Measurements from ENCODE around the gene CYP19A1. TPM values are rescaled to one million over a fixed set of nuclear protein-coding genes. Genes with fewer than 3 reads are reported as not detected.

Gene CYP19A1
- polyA plus RNA-seq, 1 donor: not detected

GRCh38 chr15:51359981-51360380 lies 21.6 kb upstream of the CYP19A1 start:
- no peak for DNase-seq

GRCh38 chr15:51356983-51357382 lies 18.6 kb upstream of the CYP19A1 start:
- DNase-seq: no peak

GRCh38 chr15:51356147-51356546 lies 17.8 kb upstream of the CYP19A1 start:
- DNase-seq: no peak

- no peak for DNase-seq
Observed at GRCh38 chr15:51355096-51355495, 16.7 kb upstream of the CYP19A1 start.

GRCh38 chr15:51353976-51354375 lies 15.6 kb upstream of the CYP19A1 start:
- DNase-seq: no peak

GRCh38 chr15:51350723-51351122 lies 12.3 kb upstream of the CYP19A1 start:
- DNase-seq: no peak

GRCh38 chr15:51349156-51349844 lies 10.9 kb upstream of the CYP19A1 start:
- DNase-seq: no peak

- DNase-seq: no peak
Observed at GRCh38 chr15:51348688-51349087, 10.3 kb upstream of the CYP19A1 start.

- no peak for DNase-seq
Observed at GRCh38 chr15:51346136-51346535, 7.7 kb upstream of the CYP19A1 start.

GRCh38 chr15:51343466-51343865 lies 5.1 kb upstream of the CYP19A1 start:
- DNase-seq: no peak

GRCh38 chr15:51342227-51342999 lies 4.0 kb upstream of the CYP19A1 start:
- no peak for DNase-seq

- DNase-seq: no peak
Observed at GRCh38 chr15:51341366-51342226, 3.2 kb upstream of the CYP19A1 start, which contains the start of gene GLDN. GLDN (plus strand) TSS chr15:51341655; CDS start chr15:51341685, 30 bp downstream.

GRCh38 chr15:51335538-51336410 lies 2.6 kb downstream of the CYP19A1 start:
- no peak for DNase-seq

GRCh38 chr15:51335087-51335486 lies 3.3 kb downstream of the CYP19A1 start:
- DNase-seq: no peak

GRCh38 chr15:51334011-51334451 lies 4.4 kb downstream of the CYP19A1 start:
- DNase-seq: no peak

GRCh38 chr15:51333571-51333970 lies 4.8 kb downstream of the CYP19A1 start:
- DNase-seq: no peak

- no peak for DNase-seq
Observed at GRCh38 chr15:51332206-51333147, 5.9 kb downstream of the CYP19A1 start.

- DNase-seq: no peak
Observed at GRCh38 chr15:51331141-51331540, 7.3 kb downstream of the CYP19A1 start.

GRCh38 chr15:51328926-51329325 lies 9.5 kb downstream of the CYP19A1 start:
- no peak for DNase-seq

- no peak for DNase-seq
Observed at GRCh38 chr15:51327081-51327480, 11.3 kb downstream of the CYP19A1 start.

All from left kidney (tissue), 2 donors.